Heart left ventricle (tissue), 16 donors: ENCODE data around the gene PAEP. TPM values are rescaled to one million over a fixed set of nuclear protein-coding genes. Genes with fewer than 3 reads are reported as not detected.
A peak's percentile ranks its signal among the peaks of the same experiment; 100 is the strongest.

ENCODE experiments used
- ATAC-seq, 4 donors: fragments of 200-7000 bp; cut with Tn5 transposase; one replicate each; pipeline ENCODE4 v1.9.1; 2020 to 2022; ENCODE audit warnings: moderate library complexity in 4 of 4, mild to moderate bottlenecking in 3 of 4, moderate number of reproducible peaks in 1 of 4
- DNase-seq, 5 donors: peaks; one replicate each; pipeline ENCODE4 v3.0.0-alpha.2; 2020
- H3K27ac ChIP-seq, 12 donors: fragments of 200-600 bp; sonication (generic) in 4 of 12; one replicate each; pipeline versions ENCODE4 v1.5.0 to v1.8.0; 2016 to 2022; ENCODE audit warnings: mild to moderate bottlenecking in 2 of 12
- H3K27me3 ChIP-seq, 9 donors: fragments of 200-600 bp; sonication (generic) in 2 of 9; one replicate each; pipeline versions ENCODE4 v1.5.1 to v1.8.0; 2016 to 2022; ENCODE audit warnings: mild to moderate bottlenecking in 3 of 9
- H3K36me3 ChIP-seq, 9 donors: fragments of 200-600 bp; sonication (generic) in 2 of 9; one replicate each; pipeline versions ENCODE4 v1.5.0 to v1.8.0; 2018 to 2022; ENCODE audit warnings: mild to moderate bottlenecking in 2 of 9
- H3K4me1 ChIP-seq, 12 donors: fragments of 200-600 bp; sonication (generic) in 4 of 12; one replicate each; pipeline versions ENCODE4 v1.5.0 to v1.8.0; 2016 to 2022; ENCODE audit warnings: mild to moderate bottlenecking in 3 of 12
- H3K4me3 ChIP-seq, 12 donors: fragments of 200-600 bp; sonication (generic) in 4 of 12; one replicate each; pipeline versions ENCODE4 v1.5.0 to v1.8.0; 2017 to 2022; ENCODE audit warnings: mild to moderate bottlenecking in 9 of 12, moderate library complexity in 4 of 12
- H3K9me3 ChIP-seq, 12 donors: fragments of 200-600 bp; sonication (generic) in 4 of 12; one replicate each; pipeline versions ENCODE4 v1.5.0 to v1.8.0; 2016 to 2022; ENCODE audit warnings: mild to moderate bottlenecking in 1 of 12
- POLR2A ChIP-seq, 2 donors: fragments of 450-650 bp; IDR thresholded peaks; one replicate each; pipeline ENCODE4 v1.6.1; 2017; ENCODE audit warnings: antibody characterized with exemption in 2 of 2, mild to moderate bottlenecking in 2 of 2, moderate library complexity in 2 of 2
- WGBS, 4 donors: extraction: QIAGEN DNeasy Blood & Tissue Kit in 2 of 4; methylation state at CpG; one replicate each; pipeline versions ENCODE4 v1.1.5 to v1.1.7; 2013 to 2018; 5-methylcytosine and 5-hydroxymethylcytosine counted together
- intact Hi-C, 10 donors: fragments of 100-400 bp; cut with DNase I; formaldehyde crosslinking; loops; one replicate each; pipeline versions ENCODE4 v1.11.1 to v1.14.2; 2022
- polyA plus RNA-seq, 2 donors: library from polyadenylated mRNA; stranded (reverse); fragments of 200-250 nt; gene quantifications; one replicate each; pipeline ENCODE4 v1.2.3, GENCODE V29; 2013
- total RNA-seq, 9 donors: library from RNA; depleted of rRNA in 2 of 9; stranded (reverse); fragments of >200 nt in 2 of 9; fragmentation: NEBNext Ultra II Directional in 3 of 9; extraction: Animal tissue kit (Norgen Biotek cat#: 25700) in 3 of 9; gene quantifications; one replicate each; pipeline versions ENCODE4 v1.1.0 to v1.2.4, GENCODE V29; 2016 to 2023
- TF ChIP-seq, protein P1 (sequence below), 12 donors: fragments of 200-600 bp; sonication (generic) in 4 of 12; IDR thresholded peaks; one replicate each; pipeline versions ENCODE4 v1.5.0 to v1.8.0; 2018 to 2022; ENCODE audit warnings: antibody characterized with exemption in 12 of 12, mild to moderate bottlenecking in 5 of 12
- donor health status: ischemic (EF 13 %, LVEDD 7.1; RV severe dilation, severe dysfunction).
- donor health status: healthy with polysubstance abuse.
- donor health status: DM: no; HTN: yes; CAD: no.
- donor health status: DM: no; HTN: no; CAD: no.
- donor health status: ischemic (EF 25% LVEDD 6.9; RV normal size, moderate dysfunction).
- donor health status: ischemic (EF 25% LVEDD 5.7; RV mildly dilated, moderate dysfunction).
- donor health status: healthy.
- donor health status: DM: yes; HTN: yes; CAD: no.
- donor health status: ischemic (EF 35%, LVEDD 5.7; RV mildly dilated, moderate dysfunction).
- donor health status: nonischemic (EF 11% LVEDD 7.7; RV severe dilation, severe dysfunction).
- donor health status: DM: yes; HTN: yes; CAD: no.
- donor health status: PGD.
- donor health status: ischemic (EF 29% LVEDD 5.4; RV normal size, mild dysfunction).
- donor health status: nonischemic (EF 23%, LVEDD 6.1; RV moderate dilation, normal function).

The PAEP gene
- total and polyA plus RNA-seq, 11 donors: not detected

DNA sequence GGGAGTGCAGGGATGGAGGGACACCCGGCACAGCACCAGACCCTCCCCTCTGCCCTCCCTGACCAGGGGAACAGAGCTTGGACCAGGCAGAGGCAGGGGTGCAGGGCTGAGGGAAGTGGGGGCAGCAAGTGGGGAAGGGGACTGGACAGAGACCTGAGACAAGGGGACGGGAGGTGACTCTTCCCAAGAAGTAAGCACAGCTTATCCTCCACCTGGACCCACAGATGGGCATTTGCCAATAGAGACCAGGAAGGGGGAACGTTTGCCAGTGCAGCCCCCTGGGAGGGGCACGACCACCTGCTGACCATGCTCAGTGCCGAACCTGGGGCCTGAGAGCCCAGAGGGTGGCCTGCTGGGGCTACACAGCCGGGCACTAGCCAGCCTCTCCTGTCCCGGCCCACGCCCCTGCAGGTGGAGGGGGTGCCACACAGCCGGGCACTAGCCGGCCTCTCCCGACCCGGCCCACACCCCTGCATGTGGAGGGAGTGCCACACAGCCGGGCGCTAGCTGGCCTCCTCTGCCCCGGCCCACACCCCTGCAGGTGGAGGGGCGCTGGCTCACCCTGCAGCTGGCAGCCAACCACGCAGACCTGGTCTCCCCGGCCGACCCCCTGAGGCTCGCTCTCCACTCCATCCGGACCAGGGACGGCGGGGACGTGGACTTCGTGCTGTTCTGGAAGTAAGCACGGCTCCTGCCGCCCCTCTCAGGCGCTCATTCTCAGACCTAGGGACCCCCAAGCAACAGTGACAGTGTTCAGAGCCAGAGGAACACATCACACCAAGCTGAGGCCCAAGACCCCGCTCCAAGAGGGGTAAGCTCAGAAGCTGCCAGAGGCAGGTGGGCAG, 53.5 kb downstream of the PAEP start:
- intact Hi-C loops: no loop called here
- no peaks in the 10 kb centered on the region for H3K36me3 ChIP-seq
- H3K27me3 ChIP-seq: peaks cover 0 to 48% (median 4%) of the 10 kb centered on the region in 9 donors
- H3K27ac ChIP-seq: no peak overlapping the region
- 63 to 82% (median 75%) methylated on average over 22 to 29 of the region's 29 CpGs for WGBS, 4 donors
- no peak overlapping the region for H3K4me3 ChIP-seq
- no peak for DNase-seq
- no peaks in the 10 kb centered on the region for H3K4me1 ChIP-seq
- ATAC-seq: no peak
- TF ChIP-seq, protein P1, sequence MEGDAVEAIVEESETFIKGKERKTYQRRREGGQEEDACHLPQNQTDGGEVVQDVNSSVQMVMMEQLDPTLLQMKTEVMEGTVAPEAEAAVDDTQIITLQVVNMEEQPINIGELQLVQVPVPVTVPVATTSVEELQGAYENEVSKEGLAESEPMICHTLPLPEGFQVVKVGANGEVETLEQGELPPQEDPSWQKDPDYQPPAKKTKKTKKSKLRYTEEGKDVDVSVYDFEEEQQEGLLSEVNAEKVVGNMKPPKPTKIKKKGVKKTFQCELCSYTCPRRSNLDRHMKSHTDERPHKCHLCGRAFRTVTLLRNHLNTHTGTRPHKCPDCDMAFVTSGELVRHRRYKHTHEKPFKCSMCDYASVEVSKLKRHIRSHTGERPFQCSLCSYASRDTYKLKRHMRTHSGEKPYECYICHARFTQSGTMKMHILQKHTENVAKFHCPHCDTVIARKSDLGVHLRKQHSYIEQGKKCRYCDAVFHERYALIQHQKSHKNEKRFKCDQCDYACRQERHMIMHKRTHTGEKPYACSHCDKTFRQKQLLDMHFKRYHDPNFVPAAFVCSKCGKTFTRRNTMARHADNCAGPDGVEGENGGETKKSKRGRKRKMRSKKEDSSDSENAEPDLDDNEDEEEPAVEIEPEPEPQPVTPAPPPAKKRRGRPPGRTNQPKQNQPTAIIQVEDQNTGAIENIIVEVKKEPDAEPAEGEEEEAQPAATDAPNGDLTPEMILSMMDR (IDR thresholded peaks at IDR 0.05): no peak
- TF ChIP-seq POLR2A (IDR thresholded peaks at IDR 0.05): no peak
- no peaks in the 10 kb centered on the region for H3K9me3 ChIP-seq

DNA sequence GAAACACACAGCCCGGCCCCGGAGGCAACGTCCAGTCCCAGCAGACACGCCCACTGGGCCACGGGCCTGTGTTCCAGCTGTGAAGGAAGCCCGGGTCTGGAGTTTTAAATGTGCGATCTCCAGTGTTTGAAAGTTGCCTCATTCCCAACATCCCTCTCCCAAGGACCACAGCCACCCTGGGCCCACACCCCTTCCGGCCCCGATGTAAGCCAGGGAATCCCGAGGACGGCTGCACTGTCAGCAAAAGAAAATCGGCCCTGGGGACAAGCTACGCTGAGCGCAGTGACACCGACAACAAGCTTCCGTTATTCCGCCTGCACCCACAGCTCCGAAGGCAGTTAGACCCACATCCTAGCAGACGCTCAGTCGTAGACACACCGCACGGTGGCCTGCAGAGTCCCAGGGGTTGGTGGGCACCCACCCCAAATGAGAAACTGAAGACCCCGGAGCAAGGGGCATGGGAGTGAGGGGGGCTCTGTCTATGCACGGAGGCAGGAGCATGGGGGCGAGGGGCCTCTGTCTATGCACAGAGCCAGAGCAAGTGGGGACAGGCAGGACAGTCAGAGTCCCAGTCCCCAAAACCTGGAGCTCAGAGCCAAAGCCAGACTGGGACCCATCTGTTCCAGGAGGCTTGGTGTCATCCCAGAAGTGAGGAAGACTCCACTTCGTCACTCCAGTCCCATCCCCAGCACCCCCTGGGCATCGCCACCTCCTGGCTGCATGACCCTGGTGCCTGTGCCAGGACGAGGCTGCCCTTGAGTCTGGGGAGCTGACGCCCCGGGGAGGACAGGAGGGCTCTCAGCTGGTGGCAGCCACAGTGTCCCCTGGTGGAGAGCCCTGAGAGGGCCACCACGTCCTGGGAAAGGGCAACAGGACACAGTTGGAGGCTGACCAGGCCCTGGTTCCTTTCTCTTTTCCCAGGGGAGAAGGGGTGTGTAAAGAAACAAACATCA, 54.4 kb downstream of the PAEP start:
- no peaks in the 10 kb centered on the region for H3K9me3 ChIP-seq
- WGBS, 4 donors: 52 to 68% (median 58%) methylated on average over 19 to 31 of the region's 31 CpGs
- H3K27me3 ChIP-seq: peaks cover 0 to 43% (median 4%) of the 10 kb centered on the region in 9 donors
- TF ChIP-seq POLR2A (IDR thresholded peaks at IDR 0.05): no peak
- TF ChIP-seq, protein P1 (IDR thresholded peaks at IDR 0.05): peak in 1 of 12 donors; percentile 7
- H3K27ac ChIP-seq: no peak overlapping the region
- ATAC-seq (peak in 1 of 4 donors; percentile 28), DNase-seq (no peak)
- intact Hi-C loops: no loop called here
- no peaks in the 10 kb centered on the region for H3K36me3 ChIP-seq
- no peak overlapping the region for H3K4me3 ChIP-seq
- no peaks in the 10 kb centered on the region for H3K4me1 ChIP-seq

Other genes with a start within 250 kb of the PAEP start
- 10 to 100 TPM; 17.3 to 30.1 (median 19.4) TPM for gene PPP1R26, start 82.0 kb upstream of the PAEP start, total RNA-seq
- 10 to 100 TPM; 13.2 to 13.6 TPM for gene PPP1R26, start 82.0 kb upstream of the PAEP start, polyA plus RNA-seq
- 10 to 100 TPM; 34.1 to 95.2 (median 46.5) TPM for gene MRPS2, start 61.1 kb upstream of the PAEP start, total RNA-seq
- gene MRPS2, start 61.1 kb upstream of the PAEP start, polyA plus RNA-seq: 10 to 100 TPM; 48.7 to 95.0 TPM
- under 1 TPM in 2 of 9 donors, not detected in 7; 0.33 to 0.37 TPM for gene LCN1, start 40.3 kb upstream of the PAEP start, total RNA-seq
- gene LCN1, start 40.3 kb upstream of the PAEP start, polyA plus RNA-seq: under 1 TPM in 1 of 2 donors, not detected in 1; 0.50 TPM
- gene OBP2A, start 15.6 kb upstream of the PAEP start, total RNA-seq: not detected
- gene OBP2A, start 15.6 kb upstream of the PAEP start, polyA plus RNA-seq: not detected
- gene GLT6D1, start 77.8 kb downstream of the PAEP start, total RNA-seq: not detected
- gene GLT6D1, start 77.8 kb downstream of the PAEP start, polyA plus RNA-seq: not detected
- not detected for gene LCN9, start 101.6 kb downstream of the PAEP start, total RNA-seq
- gene LCN9, start 101.6 kb downstream of the PAEP start, polyA plus RNA-seq: not detected
- not detected for gene SOHLH1, start 137.7 kb downstream of the PAEP start, total RNA-seq
- not detected for gene SOHLH1, start 137.7 kb downstream of the PAEP start, polyA plus RNA-seq
- 1 to 10 TPM in 7 of 9 donors, under 1 TPM in 2; 0.50 to 7.4 (median 2.6) TPM for gene KCNT1, start 140.4 kb downstream of the PAEP start, total RNA-seq
- gene KCNT1, start 140.4 kb downstream of the PAEP start, polyA plus RNA-seq: 1 to 10 TPM in 1 of 2 donors, under 1 TPM in 1; 0.21 to 1.3 TPM